Measurements from ENCODE around the gene UNC45B.
"Not testable (repeated sequence)": the region's sequence is repeated elsewhere in the genome, so short reads cannot be mapped to it uniquely, and the experiment has no call there.

Gene UNC45B

GRCh38 chr17:35171834-35172233, 24.2 kb downstream of the UNC45B start:
- Histone ChIP-seq H3K27me3 (ENCODE audit: control insufficient read depth, low read length) (no peaks in the 10 kb centered on the region), H3K4me3 (ENCODE audit: low read length) (no peak overlapping the region), H3F3A (ENCODE audit: control insufficient read depth, insufficient read depth) (no peaks in the 10 kb centered on the region), H3K36me3 (ENCODE audit: control insufficient read depth, low read length) (no peaks in the 10 kb centered on the region), H3K79me2 (ENCODE audit: control insufficient read depth, low read length) (no peaks in the 10 kb centered on the region), H4K20me1 (ENCODE audit: control insufficient read depth, insufficient read depth, low read depth, low read length) (no peaks in the 10 kb centered on the region), H3K9me3 (ENCODE audit: control insufficient read depth, insufficient read depth, low read length) (no peaks in the 10 kb centered on the region), H3K4me1 (ENCODE audit: control insufficient read depth, low read length) (no peaks in the 10 kb centered on the region), H3K27ac (ENCODE audit: low read depth, low read length) (no peak overlapping the region), H3K9me2 (replicated peaks; ENCODE audit: control insufficient read depth, low read length) (no peaks in the 10 kb centered on the region), H3K4me2 (ENCODE audit: low read length) (no peak overlapping the region)
- TF ChIP-seq EZH2phosphoT487 (IDR thresholded peaks at IDR 0.05; ENCODE audit: borderline replicate concordance, low read length), result no peak
- no peak for TF ChIP-seq CTCF (IDR thresholded peaks at IDR 0.05; ENCODE audit: low read depth, low read length, poor library complexity, severe bottlenecking)

DNA sequence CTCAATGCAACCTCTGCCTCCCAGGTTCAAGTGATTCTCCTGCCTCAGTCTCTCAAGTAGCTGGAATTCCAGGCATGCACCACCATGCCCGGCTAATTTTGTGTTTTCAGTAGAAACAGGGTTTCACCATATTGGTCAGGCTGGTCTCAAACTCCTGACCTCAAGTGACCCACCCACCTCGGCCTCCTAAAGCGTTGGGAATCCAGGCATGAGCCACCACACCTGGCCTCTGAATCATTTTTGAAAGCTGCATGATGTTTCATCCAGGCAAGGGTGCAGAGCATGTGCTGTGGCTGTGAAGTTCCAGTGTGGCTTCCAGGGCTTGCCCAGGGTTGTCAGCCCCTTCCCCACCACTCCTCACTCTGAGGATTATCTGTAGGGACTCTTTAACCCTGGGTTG, 24.7 kb downstream of the UNC45B start:
- not testable (repeated sequence) for H3K4me2 ChIP-seq (ENCODE audit: low read length); H3K9me2 ChIP-seq (replicated peaks; ENCODE audit: control insufficient read depth, low read length); H3K36me3 ChIP-seq (ENCODE audit: control insufficient read depth, low read length); H3K79me2 ChIP-seq (ENCODE audit: control insufficient read depth, low read length); H4K20me1 ChIP-seq (ENCODE audit: control insufficient read depth, insufficient read depth, low read depth, low read length); H3K27ac ChIP-seq (ENCODE audit: low read depth, low read length); H3F3A ChIP-seq (ENCODE audit: control insufficient read depth, insufficient read depth); H3K27me3 ChIP-seq (ENCODE audit: control insufficient read depth, low read length); H3K4me1 ChIP-seq (ENCODE audit: control insufficient read depth, low read length); H3K4me3 ChIP-seq (ENCODE audit: low read length); H3K9me3 ChIP-seq (ENCODE audit: control insufficient read depth, insufficient read depth, low read length)

- TF ChIP-seq CTCF (IDR thresholded peaks at IDR 0.05; ENCODE audit: low read depth, low read length, poor library complexity, severe bottlenecking) (no peak), EZH2phosphoT487 (IDR thresholded peaks at IDR 0.05; ENCODE audit: borderline replicate concordance, low read length) (no peak)
- H3K4me1 ChIP-seq (ENCODE audit: control insufficient read depth, low read length), result no peaks in the 10 kb centered on the region
- no peaks in the 10 kb centered on the region for H3K79me2 ChIP-seq (ENCODE audit: control insufficient read depth, low read length)
- H4K20me1 ChIP-seq (ENCODE audit: control insufficient read depth, insufficient read depth, low read depth, low read length), result no peaks in the 10 kb centered on the region
- no peak overlapping the region for H3K4me3 ChIP-seq (ENCODE audit: low read length)
- H3K36me3 ChIP-seq (ENCODE audit: control insufficient read depth, low read length), result no peaks in the 10 kb centered on the region
- H3K27ac ChIP-seq (ENCODE audit: low read depth, low read length), result no peak overlapping the region
- H3K27me3 ChIP-seq (ENCODE audit: control insufficient read depth, low read length), result no peaks in the 10 kb centered on the region
- H3K9me3 ChIP-seq (ENCODE audit: control insufficient read depth, insufficient read depth, low read length), result no peaks in the 10 kb centered on the region
- H3K4me2 ChIP-seq (ENCODE audit: low read length), result no peak overlapping the region
- H3K9me2 ChIP-seq (replicated peaks; ENCODE audit: control insufficient read depth, low read length), result no peaks in the 10 kb centered on the region
- no peaks in the 10 kb centered on the region for H3F3A ChIP-seq (ENCODE audit: control insufficient read depth, insufficient read depth)
Measured at GRCh38 chr17:35174835-35175334, 27.3 kb downstream of the UNC45B start.

GRCh38 chr17:35175638-35176415, 28.2 kb downstream of the UNC45B start:
- Histone ChIP-seq H4K20me1 (ENCODE audit: control insufficient read depth, insufficient read depth, low read depth, low read length) (no peaks in the 10 kb centered on the region), H3K9me3 (ENCODE audit: control insufficient read depth, insufficient read depth, low read length) (no peaks in the 10 kb centered on the region), H3F3A (ENCODE audit: control insufficient read depth, insufficient read depth) (no peaks in the 10 kb centered on the region), H3K4me3 (ENCODE audit: low read length) (no peak overlapping the region), H3K79me2 (ENCODE audit: control insufficient read depth, low read length) (no peaks in the 10 kb centered on the region), H3K36me3 (ENCODE audit: control insufficient read depth, low read length) (no peaks in the 10 kb centered on the region), H3K4me1 (ENCODE audit: control insufficient read depth, low read length) (no peaks in the 10 kb centered on the region), H3K27ac (ENCODE audit: low read depth, low read length) (no peak overlapping the region), H3K27me3 (ENCODE audit: control insufficient read depth, low read length) (no peaks in the 10 kb centered on the region), H3K4me2 (ENCODE audit: low read length) (no peak overlapping the region), H3K9me2 (replicated peaks; ENCODE audit: control insufficient read depth, low read length) (no peaks in the 10 kb centered on the region)
- no peak for TF ChIP-seq EZH2phosphoT487 (IDR thresholded peaks at IDR 0.05; ENCODE audit: borderline replicate concordance, low read length)
- TF ChIP-seq CTCF (IDR thresholded peaks at IDR 0.05; ENCODE audit: low read depth, low read length, poor library complexity, severe bottlenecking), result no peak

Data from DOHH2 (cell line).